Endothelial cell of hepatic sinusoid (primary cell): ENCODE measurements around the gene GALNT16.

Experiments used
- in situ Hi-C: cut with HindIII; loops from 2 replicates; pipeline ENCODE4 v1.10.0; 2017; ENCODE audit warnings: low sequenced_read_pairs

The GALNT16 gene

DNA sequence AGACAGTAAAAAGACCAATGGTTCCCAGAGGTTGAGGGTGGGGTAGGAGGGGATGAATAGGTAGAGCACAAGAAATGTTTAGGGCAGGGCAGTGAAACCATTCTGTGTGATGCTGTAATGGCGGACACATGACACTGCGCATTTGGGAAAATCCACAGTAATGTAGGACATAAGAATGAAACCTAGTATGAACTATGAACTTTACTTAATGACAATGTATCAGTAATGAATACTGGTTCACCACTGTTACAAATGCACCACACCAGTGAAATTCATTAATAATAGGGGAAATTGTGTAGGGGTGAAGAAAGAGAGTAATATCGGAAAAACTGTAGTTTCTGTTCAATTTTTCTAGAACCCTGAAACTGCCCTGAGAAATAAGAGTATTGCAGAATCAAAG lies 132.5 kb downstream of the GALNT16 start:
- in situ Hi-C loops = no loop called here

- in situ Hi-C loops = loop anchor here (5.0 kb wide), 1 partner anchor 66 kb away; no protein-coding TSS in a partner anchor
Observed at GRCh38 chr14:69395929-69396328, 136.0 kb downstream of the GALNT16 start.

- in situ Hi-C loops = loop anchor here (5.0 kb wide), 1 partner anchor 64 kb away; no protein-coding TSS in a partner anchor
Observed at GRCh38 chr14:69398053-69398817, 138.3 kb downstream of the GALNT16 start, which contains the start of the genes ERH and SLC39A9. Gene ERH, minus strand, starts transcription at chr14:69398299. Its CDS starts 66 bp downstream, at chr14:69398233. Gene SLC39A9, plus strand, starts transcription at chr14:69398692. Its CDS starts 678 bp downstream, at chr14:69399370.

DNA sequence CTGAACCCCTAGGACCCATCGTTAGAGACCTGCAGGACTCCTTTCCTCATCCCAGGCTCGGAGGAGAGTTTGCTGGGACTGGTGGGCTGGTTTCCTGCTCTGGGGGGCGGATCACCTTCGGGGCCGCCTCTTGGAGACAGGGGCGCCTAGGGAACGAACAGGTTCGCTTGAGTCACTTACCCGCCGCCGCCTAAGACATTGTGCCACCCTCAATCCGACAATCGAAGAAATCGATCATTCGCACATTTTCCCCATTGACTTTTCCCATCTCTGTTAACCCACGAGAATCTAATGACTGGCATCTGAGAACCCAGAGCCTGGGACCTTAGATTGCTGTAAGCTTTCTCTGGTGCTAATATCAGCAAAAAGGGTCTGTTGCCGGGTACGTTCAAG lies 138.9 kb downstream of the GALNT16 start:
- in situ Hi-C loops = loop anchor here (5.0 kb wide), 1 partner anchor 63 kb away; no protein-coding TSS in a partner anchor

DNA sequence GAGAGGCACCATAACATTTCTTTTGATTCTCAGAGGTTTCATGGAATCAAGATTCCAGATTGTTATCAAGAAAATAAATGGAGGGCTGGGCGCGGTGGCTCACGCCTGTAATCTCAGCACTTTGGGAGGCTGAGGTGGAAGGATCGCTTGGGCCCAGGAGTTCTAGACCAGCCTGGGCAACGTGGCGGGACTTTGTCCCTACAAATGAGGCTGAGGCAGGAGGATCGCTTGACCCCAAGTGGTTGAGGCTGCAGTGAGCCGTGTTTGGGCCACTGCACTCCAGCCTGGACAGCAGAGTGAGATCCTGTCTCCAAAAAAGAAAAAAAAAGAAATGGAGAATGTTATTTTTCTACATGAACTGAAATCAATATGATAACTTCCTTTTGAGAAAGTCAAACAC lies 139.8 kb downstream of the GALNT16 start:
- in situ Hi-C loops = loop anchor here (5.0 kb wide), 1 partner anchor 63 kb away; no protein-coding TSS in a partner anchor

DNA sequence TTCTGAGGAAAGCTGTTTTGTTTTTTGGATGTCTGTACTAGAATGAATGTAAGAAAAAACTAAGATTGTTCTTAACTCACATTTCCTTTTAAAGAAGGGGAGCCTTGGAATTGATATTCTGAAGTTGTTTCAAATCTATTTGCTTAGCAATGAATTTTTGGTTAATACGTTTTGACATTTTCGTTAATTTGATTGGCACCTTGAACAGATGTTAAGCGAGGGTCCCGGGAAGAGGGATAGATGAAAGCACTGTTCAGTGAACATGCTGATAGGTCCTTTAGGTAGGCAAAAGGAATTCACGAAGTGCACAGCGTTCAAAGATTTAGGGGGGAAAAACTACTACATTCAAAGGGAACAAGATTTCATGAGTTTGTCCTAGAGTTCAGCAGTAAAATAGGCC lies 140.2 kb downstream of the GALNT16 start:
- in situ Hi-C loops = no loop called here

GRCh38 chr14:69401841-69402240 lies 141.9 kb downstream of the GALNT16 start:
- in situ Hi-C loops = no loop called here

- in situ Hi-C loops = no loop called here
Observed at GRCh38 chr14:69404478-69404877, 144.5 kb downstream of the GALNT16 start.

- in situ Hi-C loops = no loop called here
Observed at GRCh38 chr14:69404883-69405282, 144.9 kb downstream of the GALNT16 start.

DNA sequence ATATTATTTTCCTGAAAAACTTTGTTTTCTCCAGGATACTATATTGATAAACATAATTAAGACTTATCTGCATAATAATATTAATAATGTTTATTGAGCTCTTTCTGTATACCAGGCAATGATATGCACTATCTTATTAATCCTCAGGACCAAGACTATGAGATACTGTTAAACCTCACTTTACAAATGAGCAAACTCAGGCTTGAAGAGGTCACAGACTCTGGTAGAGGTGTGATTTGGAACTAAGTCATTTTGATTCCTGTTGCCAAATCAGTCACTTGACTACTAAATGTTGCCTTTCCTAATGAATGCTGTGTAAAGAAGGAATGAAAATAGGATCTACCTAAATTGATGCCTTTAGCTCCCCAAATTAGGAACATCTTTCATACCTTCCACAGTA lies 145.8 kb downstream of the GALNT16 start:
- in situ Hi-C loops = no loop called here
